Measurements from ENCODE around the gene ZP2.

Gene ZP2

DNA sequence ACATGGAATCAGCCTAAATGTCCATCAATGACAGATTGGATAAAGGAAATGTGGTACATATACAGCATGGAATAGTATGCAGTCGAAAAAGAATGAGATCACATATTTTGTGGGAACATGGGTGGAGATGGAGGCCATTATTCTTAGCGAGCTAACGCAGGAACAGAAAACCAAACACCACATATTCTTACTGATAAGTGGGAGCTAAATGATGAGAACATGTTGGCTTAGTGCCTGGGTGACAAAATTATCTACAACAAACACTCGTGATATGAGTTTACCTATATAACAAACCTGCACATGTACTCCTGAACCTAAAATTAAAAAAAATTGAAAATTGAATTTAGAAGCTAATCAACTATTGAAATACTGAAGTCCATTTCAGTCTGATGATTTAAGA is 28.3 kb upstream of the ZP2 start:
- Histone ChIP-seq H3K27ac (replicated peaks; ENCODE audit: low read length) (no peak overlapping the region), H2BK5ac (ENCODE audit: low read length) (no peak overlapping the region), H3K18ac (ENCODE audit: low read length) (no peak overlapping the region), H2BK120ac (ENCODE audit: low read depth, low read length) (no peak overlapping the region), H3K4ac (ENCODE audit: low read length) (no peak overlapping the region), H2BK15ac (ENCODE audit: low read length) (no peak overlapping the region), H3K9ac (ENCODE audit: low read depth, low read length, poor library complexity) (no peak overlapping the region), H3K27me3 (ENCODE audit: control insufficient read depth in 3 of 3, insufficient read depth in 3 of 3, low read depth in 1 of 3, low read length in 3 of 3) (peaks cover 0 to 4% (median 0%) of the 10 kb centered on the region in 3 experiments), H3K79me1 (ENCODE audit: low read depth, low read length) (no peaks in the 10 kb centered on the region), H3K9me3 (replicated peaks in 1 of 2; ENCODE audit: control insufficient read depth in 2 of 2, insufficient read depth in 1 of 2, low read depth in 1 of 2, low read length in 2 of 2) (no peaks in the 10 kb centered on the region), H4K8ac (ENCODE audit: low read depth, low read length) (no peak overlapping the region), H3K4me1 (ENCODE audit: control insufficient read depth in 2 of 2, insufficient read depth in 1 of 2, low read depth in 1 of 2, low read length in 2 of 2) (no peaks in the 10 kb centered on the region), H3K23ac (ENCODE audit: low read depth, low read length, poor library complexity) (no peak overlapping the region), H2AFZ (ENCODE audit: low read length) (no peak overlapping the region), H3K4me2 (ENCODE audit: insufficient read depth, low read length, poor library complexity, severe bottlenecking) (no peak overlapping the region), H3K14ac (ENCODE audit: low read length) (no peak overlapping the region), H2BK12ac (ENCODE audit: low read length) (no peak overlapping the region), H3K4me3 (ENCODE audit: low read length in 2 of 2) (no peak overlapping the region), H4K91ac (ENCODE audit: low read depth, low read length, poor library complexity) (no peak overlapping the region), H3K36me3 (replicated peaks in 1 of 2; ENCODE audit: control insufficient read depth in 2 of 2, insufficient read depth in 2 of 2, low read length in 2 of 2) (no peaks in the 10 kb centered on the region), H2AK5ac (ENCODE audit: low read depth, low read length) (no peak overlapping the region)
- DNase-seq (ENCODE audit: low spot score) = no peak
- WGBS, 2 donors (ENCODE audit: extremely low coverage in 2 of 2, insufficient read length in 2 of 2, insufficient replicate concordance in 1 of 2) = no CpG with 5 or more reads among the region's 4 CpGs

DNA sequence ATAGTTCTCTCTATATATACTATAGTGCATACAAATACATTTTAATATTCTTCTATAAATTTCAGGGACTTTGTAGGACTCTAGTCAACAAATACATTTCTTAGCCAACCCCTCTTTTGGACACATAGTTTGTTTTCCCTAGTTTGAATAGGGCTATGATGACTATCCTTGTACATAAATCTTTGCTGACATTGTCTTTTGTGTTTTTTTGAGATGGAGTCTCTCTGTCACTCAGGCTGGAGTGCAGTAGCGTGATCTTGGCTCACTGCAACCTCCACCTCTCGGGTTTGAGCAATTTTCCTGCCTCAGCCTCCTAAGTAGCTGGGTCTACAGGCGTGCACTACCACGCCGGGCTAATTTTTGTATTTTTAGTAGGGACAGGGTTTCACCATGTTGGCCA is 25.5 kb upstream of the ZP2 start:
- Histone ChIP-seq H3K4me1 (ENCODE audit: control insufficient read depth in 2 of 2, insufficient read depth in 1 of 2, low read depth in 1 of 2, low read length in 2 of 2) (no peaks in the 10 kb centered on the region), H3K9ac (ENCODE audit: low read depth, low read length, poor library complexity) (no peak overlapping the region), H3K18ac (ENCODE audit: low read length) (no peak overlapping the region), H3K14ac (ENCODE audit: low read length) (no peak overlapping the region), H4K91ac (ENCODE audit: low read depth, low read length, poor library complexity) (no peak overlapping the region), H3K9me3 (replicated peaks in 1 of 2; ENCODE audit: control insufficient read depth in 2 of 2, insufficient read depth in 1 of 2, low read depth in 1 of 2, low read length in 2 of 2) (no peaks in the 10 kb centered on the region), H2BK5ac (ENCODE audit: low read length) (no peak overlapping the region), H3K36me3 (replicated peaks in 1 of 2; ENCODE audit: control insufficient read depth in 2 of 2, insufficient read depth in 2 of 2, low read length in 2 of 2) (no peaks in the 10 kb centered on the region), H3K79me1 (ENCODE audit: low read depth, low read length) (no peaks in the 10 kb centered on the region), H2AFZ (ENCODE audit: low read length) (no peak overlapping the region), H2BK15ac (ENCODE audit: low read length) (no peak overlapping the region), H3K27ac (replicated peaks; ENCODE audit: low read length) (no peak overlapping the region), H2BK120ac (ENCODE audit: low read depth, low read length) (no peak overlapping the region), H4K8ac (ENCODE audit: low read depth, low read length) (no peak overlapping the region), H3K4ac (ENCODE audit: low read length) (no peak overlapping the region), H3K23ac (ENCODE audit: low read depth, low read length, poor library complexity) (no peak overlapping the region), H3K4me2 (ENCODE audit: insufficient read depth, low read length, poor library complexity, severe bottlenecking) (no peak overlapping the region), H3K4me3 (ENCODE audit: low read length in 2 of 2) (no peak overlapping the region), H2AK5ac (ENCODE audit: low read depth, low read length) (no peak overlapping the region), H2BK12ac (ENCODE audit: low read length) (no peak overlapping the region), H3K27me3 (ENCODE audit: control insufficient read depth in 3 of 3, insufficient read depth in 3 of 3, low read depth in 1 of 3, low read length in 3 of 3) (peaks cover 0 to 4% (median 0%) of the 10 kb centered on the region in 3 experiments)
- DNase-seq (ENCODE audit: low spot score) = no peak
- no CpG with 5 or more reads among the region's 5 CpGs for WGBS, 2 donors (ENCODE audit: extremely low coverage in 2 of 2, insufficient read length in 2 of 2, insufficient replicate concordance in 1 of 2)

DNA sequence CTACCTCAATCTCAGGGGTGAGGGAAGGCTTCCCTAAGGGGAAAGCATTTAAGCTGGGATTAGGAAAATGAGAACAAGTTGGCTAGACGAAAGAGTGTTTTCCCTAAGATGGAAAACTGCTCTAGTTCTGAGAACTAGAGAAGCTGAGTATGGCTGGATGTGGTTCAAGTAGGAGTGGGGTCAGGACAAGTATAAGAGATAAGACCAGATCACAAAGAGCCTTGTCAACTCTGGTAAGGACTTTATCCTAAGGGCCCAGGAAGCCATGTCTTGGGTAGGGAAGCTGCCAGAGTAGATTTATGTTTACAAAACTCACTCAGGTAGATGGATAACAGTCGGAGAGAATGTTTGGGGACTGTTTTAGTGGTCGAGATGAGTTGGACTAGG is 23.8 kb upstream of the ZP2 start:
- Histone ChIP-seq H3K36me3 (replicated peaks in 1 of 2; ENCODE audit: control insufficient read depth in 2 of 2, insufficient read depth in 2 of 2, low read length in 2 of 2) (no peaks in the 10 kb centered on the region), H3K27me3 (ENCODE audit: control insufficient read depth in 3 of 3, insufficient read depth in 3 of 3, low read depth in 1 of 3, low read length in 3 of 3) (peaks cover 0 to 4% (median 0%) of the 10 kb centered on the region in 3 experiments), H3K23ac (ENCODE audit: low read depth, low read length, poor library complexity) (no peak overlapping the region), H3K4me3 (ENCODE audit: low read length in 2 of 2) (no peak overlapping the region), H3K18ac (ENCODE audit: low read length) (no peak overlapping the region), H3K4me1 (ENCODE audit: control insufficient read depth in 2 of 2, insufficient read depth in 1 of 2, low read depth in 1 of 2, low read length in 2 of 2) (no peaks in the 10 kb centered on the region), H2AK5ac (ENCODE audit: low read depth, low read length) (no peak overlapping the region), H3K9ac (ENCODE audit: low read depth, low read length, poor library complexity) (no peak overlapping the region), H2AFZ (ENCODE audit: low read length) (no peak overlapping the region), H3K27ac (replicated peaks; ENCODE audit: low read length) (no peak overlapping the region), H3K4me2 (ENCODE audit: insufficient read depth, low read length, poor library complexity, severe bottlenecking) (no peak overlapping the region), H3K4ac (ENCODE audit: low read length) (no peak overlapping the region), H2BK15ac (ENCODE audit: low read length) (no peak overlapping the region), H4K8ac (ENCODE audit: low read depth, low read length) (no peak overlapping the region), H2BK5ac (ENCODE audit: low read length) (no peak overlapping the region), H2BK12ac (ENCODE audit: low read length) (no peak overlapping the region), H2BK120ac (ENCODE audit: low read depth, low read length) (no peak overlapping the region), H3K14ac (ENCODE audit: low read length) (no peak overlapping the region), H4K91ac (ENCODE audit: low read depth, low read length, poor library complexity) (no peak overlapping the region), H3K79me1 (ENCODE audit: low read depth, low read length) (no peaks in the 10 kb centered on the region), H3K9me3 (replicated peaks in 1 of 2; ENCODE audit: control insufficient read depth in 2 of 2, insufficient read depth in 1 of 2, low read depth in 1 of 2, low read length in 2 of 2) (no peaks in the 10 kb centered on the region)
- no peak for DNase-seq (ENCODE audit: low spot score)
- WGBS, 2 donors (ENCODE audit: extremely low coverage in 2 of 2, insufficient read length in 2 of 2, insufficient replicate concordance in 1 of 2) = 100% methylated on average over 1 of the region's 3 CpGs; no CpG with 5 or more reads in 1 of the 2 donors

DNA sequence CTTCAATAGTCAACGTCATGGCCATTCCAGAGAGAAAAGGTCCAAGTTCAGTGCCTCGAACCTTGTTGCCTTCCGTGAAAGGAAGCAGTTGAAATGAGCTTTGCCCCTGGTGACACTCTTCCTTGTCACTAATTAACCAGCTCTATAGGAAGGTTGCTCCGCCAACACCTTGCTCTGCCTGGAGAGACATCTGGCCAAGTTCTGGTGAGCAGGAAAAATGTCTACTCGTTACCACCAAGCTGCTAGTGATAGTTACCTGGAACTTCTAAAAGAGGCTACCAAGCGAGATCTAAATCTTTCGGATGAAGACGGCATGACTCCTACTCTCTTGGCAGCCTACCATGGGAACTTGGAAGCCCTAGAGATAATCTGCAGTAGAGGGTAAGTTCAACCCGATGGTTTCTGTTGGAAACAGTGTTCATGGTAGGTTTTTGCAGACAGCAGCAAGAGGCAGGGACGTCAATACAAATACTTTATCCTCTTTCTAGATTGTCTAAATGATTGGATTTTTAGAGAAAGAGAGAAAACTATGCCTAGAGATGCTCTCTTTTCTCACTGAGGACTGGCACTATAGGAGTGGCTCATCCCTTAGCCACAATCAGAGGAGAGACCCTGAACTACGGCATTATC is 22.3 kb upstream of the ZP2 start, which contains the start of gene ANKS4B:
TSS of gene ANKS4B (plus strand) at position 179 of the 630 bp plus-strand sequence. CDS start at position 218, 39 bp downstream.
- H2AFZ ChIP-seq (ENCODE audit: low read length) = no peak within 1 kb of the TSS
- no peak within 1 kb of the TSS for H3K4me3 ChIP-seq (ENCODE audit: low read length in 2 of 2)
- no peak within 1 kb of the TSS for H3K14ac ChIP-seq (ENCODE audit: low read length)
- H2AK5ac ChIP-seq (ENCODE audit: low read depth, low read length) = no peak within 1 kb of the TSS
- no peak within 1 kb of the TSS for H4K8ac ChIP-seq (ENCODE audit: low read depth, low read length)
- no peak within 1 kb of the TSS for H4K91ac ChIP-seq (ENCODE audit: low read depth, low read length, poor library complexity)
- H3K79me1 ChIP-seq (ENCODE audit: low read depth, low read length) = no peaks in the 10 kb centered on the region
- H2BK12ac ChIP-seq (ENCODE audit: low read length) = no peak within 1 kb of the TSS
- DNase-seq (ENCODE audit: low spot score) = no peak
- no peak within 1 kb of the TSS for H2BK15ac ChIP-seq (ENCODE audit: low read length)
- peaks cover 0 to 9% (median 0%) of the 10 kb centered on the region in 3 experiments for H3K27me3 ChIP-seq (ENCODE audit: control insufficient read depth in 3 of 3, insufficient read depth in 3 of 3, low read depth in 1 of 3, low read length in 3 of 3)
- H3K36me3 ChIP-seq (replicated peaks in 1 of 2; ENCODE audit: control insufficient read depth in 2 of 2, insufficient read depth in 2 of 2, low read length in 2 of 2) = no peaks in the 10 kb centered on the region
- no peak within 1 kb of the TSS for H3K4me2 ChIP-seq (ENCODE audit: insufficient read depth, low read length, poor library complexity, severe bottlenecking)
- H2BK120ac ChIP-seq (ENCODE audit: low read depth, low read length) = no peak within 1 kb of the TSS
- H3K9me3 ChIP-seq (replicated peaks in 1 of 2; ENCODE audit: control insufficient read depth in 2 of 2, insufficient read depth in 1 of 2, low read depth in 1 of 2, low read length in 2 of 2) = no peaks in the 10 kb centered on the region
- no peak within 1 kb of the TSS for H3K9ac ChIP-seq (ENCODE audit: low read depth, low read length, poor library complexity)
- no peak within 1 kb of the TSS for H3K27ac ChIP-seq (replicated peaks; ENCODE audit: low read length)
- H3K23ac ChIP-seq (ENCODE audit: low read depth, low read length, poor library complexity) = no peak within 1 kb of the TSS
- no peak within 1 kb of the TSS for H3K4ac ChIP-seq (ENCODE audit: low read length)
- no CpG with 5 or more reads among the region's 11 CpGs for WGBS, 2 donors (ENCODE audit: extremely low coverage in 2 of 2, insufficient read length in 2 of 2, insufficient replicate concordance in 1 of 2)
- no peak within 1 kb of the TSS for H2BK5ac ChIP-seq (ENCODE audit: low read length)
- peaks cover 0 to under 1% of the 10 kb centered on the region in 2 donors for H3K4me1 ChIP-seq (ENCODE audit: control insufficient read depth in 2 of 2, insufficient read depth in 1 of 2, low read depth in 1 of 2, low read length in 2 of 2)
- H3K18ac ChIP-seq (ENCODE audit: low read length) = no peak within 1 kb of the TSS

All from neuronal stem cell (in vitro differentiated cells).